Measurements from ENCODE around the gene DNAJB8.

DNAJB8 gene

DNA sequence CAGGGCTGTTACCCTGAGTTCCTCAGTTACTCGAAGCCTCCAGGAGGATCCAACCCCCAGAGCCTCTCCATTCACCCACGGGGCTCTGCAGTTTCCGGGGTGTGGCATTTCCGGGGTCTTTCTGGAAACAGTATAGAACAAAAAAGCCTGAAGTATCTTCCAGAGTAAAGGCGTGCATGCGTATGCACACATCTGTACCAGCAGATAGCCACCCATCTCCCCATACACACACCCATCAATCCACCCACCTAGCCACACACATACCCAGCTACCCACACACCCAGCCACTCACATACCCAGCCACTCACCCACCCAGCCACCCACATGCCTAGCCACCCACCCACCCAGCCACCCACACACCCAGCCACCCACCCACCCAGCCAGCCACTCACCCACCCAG, 2.9 kb upstream of the DNAJB8 start:
- DNase-seq (ENCODE audit: extremely low spot score, insufficient read length, low read depth) (no peak), FAIRE-seq (no peak)

GRCh38 chr3:128468791-128469527, 2.3 kb upstream of the DNAJB8 start:
- no peak for DNase-seq (ENCODE audit: extremely low spot score, insufficient read length, low read depth)
- no peak for FAIRE-seq

DNA sequence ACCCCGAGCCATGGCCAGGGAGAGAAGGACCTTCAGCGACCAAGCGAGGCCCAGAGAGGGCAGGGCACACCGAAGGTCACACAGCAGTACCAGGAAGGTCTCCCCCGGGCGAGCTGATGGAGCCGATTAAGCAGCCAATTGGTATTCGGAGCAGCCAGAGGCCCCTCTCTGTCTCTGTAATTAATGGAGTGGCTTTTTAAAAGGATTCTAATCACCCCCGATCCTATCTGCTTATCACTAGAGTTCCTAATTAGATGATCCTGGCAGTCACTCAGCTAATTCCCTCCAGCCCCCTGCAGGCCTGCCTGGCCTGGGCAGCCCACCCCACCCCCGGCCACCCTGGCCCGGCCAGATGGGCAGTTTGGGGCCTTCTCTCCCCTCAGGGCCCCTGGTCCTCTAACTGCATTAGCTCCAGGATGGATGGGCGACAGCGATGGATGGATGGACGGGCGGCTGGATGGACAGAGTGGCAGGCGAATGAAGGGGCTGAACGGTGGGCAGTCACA, 1.6 kb upstream of the DNAJB8 start:
- DNase-seq (ENCODE audit: extremely low spot score, insufficient read length, low read depth) (no peak), FAIRE-seq (no peak)

- no peak for DNase-seq (ENCODE audit: extremely low spot score, insufficient read length, low read depth)
- FAIRE-seq = no peak
Measured at GRCh38 chr3:128464702-128465101, 2.0 kb downstream of the DNAJB8 start.

- DNase-seq (ENCODE audit: extremely low spot score, insufficient read length, low read depth) (no peak), FAIRE-seq (no peak)
Measured at GRCh38 chr3:128464188-128464587, 2.5 kb downstream of the DNAJB8 start.

DNA sequence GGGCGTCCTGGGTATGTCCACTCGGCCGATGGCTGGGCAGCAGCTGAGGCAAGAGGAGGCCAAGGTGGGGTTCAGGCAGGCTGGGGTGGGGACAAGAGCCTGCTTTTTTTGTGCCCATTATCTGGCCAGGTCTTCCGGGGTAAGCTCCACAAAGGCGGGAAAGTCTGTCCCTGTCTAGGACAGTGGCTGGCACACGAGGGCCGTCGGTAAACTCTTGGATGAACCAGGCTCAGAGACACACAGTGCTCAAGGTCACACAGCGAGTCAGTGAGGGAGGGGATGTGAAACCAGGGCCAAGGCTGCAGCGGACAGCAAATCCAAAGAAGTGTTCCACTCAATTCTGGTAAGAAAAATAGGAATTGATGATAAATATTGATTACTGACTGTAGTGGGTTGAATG, 2.9 kb downstream of the DNAJB8 start:
- FAIRE-seq = no peak
- no peak for DNase-seq (ENCODE audit: extremely low spot score, insufficient read length, low read depth)

GRCh38 chr3:128463354-128463753, 3.3 kb downstream of the DNAJB8 start:
- DNase-seq (ENCODE audit: extremely low spot score, insufficient read length, low read depth) (no peak), FAIRE-seq (no peak)

- no peak for DNase-seq (ENCODE audit: extremely low spot score, insufficient read length, low read depth)
- FAIRE-seq = no peak
Measured at GRCh38 chr3:128462931-128463330, 3.8 kb downstream of the DNAJB8 start.

GRCh38 chr3:128462341-128462910, 4.3 kb downstream of the DNAJB8 start:
- DNase-seq (ENCODE audit: extremely low spot score, insufficient read length, low read depth) (no peak), FAIRE-seq (no peak)

GRCh38 chr3:128461731-128462130, 5.0 kb downstream of the DNAJB8 start:
- DNase-seq (ENCODE audit: extremely low spot score, insufficient read length, low read depth) (no peak), FAIRE-seq (no peak)

- FAIRE-seq = no peak
Measured at GRCh38 chr3:128459461-128459820, 7.2 kb downstream of the DNAJB8 start.

DNA sequence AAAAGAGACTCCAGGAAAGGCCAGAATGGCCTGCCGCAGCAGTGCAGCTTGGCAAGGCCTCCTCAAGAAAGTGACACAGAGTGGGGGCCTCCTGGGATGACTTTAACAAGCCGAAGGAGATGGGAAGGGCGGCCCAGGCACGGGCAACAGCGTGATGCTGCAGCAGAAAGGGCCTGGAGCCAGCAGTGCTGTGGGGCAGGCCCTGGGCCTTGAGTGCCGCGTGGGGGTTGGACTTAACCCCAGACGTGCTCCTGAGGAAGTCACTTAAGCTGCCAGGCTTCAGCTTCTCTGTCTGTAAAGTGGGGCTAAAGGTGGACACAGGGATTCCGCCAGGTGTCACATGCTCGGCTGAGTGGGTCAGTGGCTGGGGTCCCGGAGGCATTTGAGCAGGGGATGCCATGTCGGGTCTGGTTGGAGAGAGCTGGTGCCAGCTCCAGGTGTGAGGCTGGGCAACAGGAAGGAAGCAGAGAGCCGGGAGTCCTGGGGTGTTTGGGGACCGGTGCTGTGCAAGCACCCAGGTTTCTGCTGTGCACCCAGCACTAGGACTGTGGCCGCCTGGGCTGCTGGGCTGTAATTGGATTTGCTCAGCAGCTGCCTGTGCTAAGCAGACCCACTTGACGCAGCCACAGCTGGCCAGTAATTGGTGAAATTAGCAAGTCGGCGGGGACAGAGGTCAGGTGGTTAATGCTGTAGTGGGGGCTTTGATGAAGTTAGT, 7.8 kb downstream of the DNAJB8 start:
- DNase-seq (ENCODE audit: extremely low spot score, insufficient read length, low read depth) (no peak), FAIRE-seq (no peak)

More at GRCh38 chr3:128459461-128459820, 7.2 kb downstream of the DNAJB8 start:
- no peak for DNase-seq (ENCODE audit: extremely low spot score, insufficient read length, low read depth)

DNA sequence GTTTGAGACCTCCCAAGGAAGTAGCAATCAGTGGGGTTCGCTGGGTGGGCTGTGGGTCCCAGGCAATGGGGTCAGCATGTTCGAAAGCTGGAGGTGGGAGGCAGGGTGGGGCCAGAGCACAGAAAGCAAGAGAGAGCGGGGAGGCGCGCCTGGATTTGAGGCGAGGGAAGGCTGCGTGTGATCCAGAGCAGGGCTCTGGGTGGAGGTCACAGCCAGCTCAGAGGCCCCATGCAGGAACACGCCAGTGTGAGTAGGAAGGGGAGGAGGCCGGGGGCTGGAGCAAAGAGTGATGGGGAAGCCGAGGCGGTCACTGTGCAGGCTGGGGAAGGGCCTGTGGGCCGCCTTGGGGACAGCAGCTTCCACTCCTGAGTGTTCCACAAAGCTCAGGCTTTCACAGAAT, 8.8 kb downstream of the DNAJB8 start:
- DNase-seq (ENCODE audit: extremely low spot score, insufficient read length, low read depth) (no peak), FAIRE-seq (no peak)

- DNase-seq (ENCODE audit: extremely low spot score, insufficient read length, low read depth) = no peak
Measured at GRCh38 chr3:128456776-128457715, 9.6 kb downstream of the DNAJB8 start.

DNA sequence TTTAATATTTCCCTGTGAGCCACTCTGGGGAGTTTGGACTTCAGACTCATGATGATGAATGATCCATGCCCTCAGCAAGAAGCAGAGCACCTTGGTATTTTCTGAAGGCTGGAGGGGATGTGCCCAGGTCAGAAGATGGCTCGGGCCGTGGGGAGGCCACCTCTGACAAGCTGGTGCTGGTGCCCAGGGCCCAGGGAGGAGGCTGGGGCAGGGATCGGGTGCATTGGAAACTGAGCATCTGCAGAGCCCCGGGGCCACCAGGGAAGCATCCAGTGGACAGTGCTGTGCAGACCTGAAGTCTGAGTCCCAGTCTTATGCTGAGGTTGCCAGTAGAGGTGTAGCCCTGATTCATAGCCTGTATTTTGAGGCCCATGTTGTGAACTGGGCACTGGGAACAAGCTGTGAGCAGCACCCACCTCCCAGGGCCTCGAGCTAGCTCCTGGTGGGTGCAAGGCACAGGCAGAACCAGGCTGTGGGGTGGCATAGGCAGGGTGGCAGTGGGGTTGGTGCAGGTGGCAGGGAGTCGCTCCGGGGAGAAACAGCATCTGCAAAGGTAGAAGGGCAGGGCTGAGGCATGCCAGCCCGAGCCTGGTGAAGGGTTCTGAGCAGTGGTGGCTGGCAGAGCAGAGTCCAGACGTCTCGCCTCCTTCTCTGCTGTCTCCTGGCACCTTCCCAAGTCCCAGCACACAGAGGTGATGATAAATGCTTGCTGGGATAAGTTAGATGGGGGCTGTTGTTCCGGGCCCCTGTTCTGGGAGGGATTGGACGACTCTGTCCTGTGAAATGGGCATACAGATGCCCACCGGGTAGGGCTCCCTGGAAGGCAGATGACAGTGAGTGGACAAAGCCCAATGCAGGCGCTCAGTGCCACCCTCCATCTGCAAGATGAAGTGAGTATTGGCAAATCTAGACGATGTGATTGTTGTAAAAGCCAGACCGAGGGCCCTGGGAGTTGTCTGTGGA, 10.6 kb downstream of the DNAJB8 start:
- no peak for FAIRE-seq
- no peak for DNase-seq (ENCODE audit: extremely low spot score, insufficient read length, low read depth)

More at GRCh38 chr3:128456776-128457715, 9.6 kb downstream of the DNAJB8 start:
- no peak for FAIRE-seq

GRCh38 chr3:128455116-128455515, 11.6 kb downstream of the DNAJB8 start:
- no peak for FAIRE-seq
- no peak for DNase-seq (ENCODE audit: extremely low spot score, insufficient read length, low read depth)

GRCh38 chr3:128454310-128454618, 12.4 kb downstream of the DNAJB8 start:
- FAIRE-seq (no peak), DNase-seq (ENCODE audit: extremely low spot score, insufficient read length, low read depth) (no peak)

DNA sequence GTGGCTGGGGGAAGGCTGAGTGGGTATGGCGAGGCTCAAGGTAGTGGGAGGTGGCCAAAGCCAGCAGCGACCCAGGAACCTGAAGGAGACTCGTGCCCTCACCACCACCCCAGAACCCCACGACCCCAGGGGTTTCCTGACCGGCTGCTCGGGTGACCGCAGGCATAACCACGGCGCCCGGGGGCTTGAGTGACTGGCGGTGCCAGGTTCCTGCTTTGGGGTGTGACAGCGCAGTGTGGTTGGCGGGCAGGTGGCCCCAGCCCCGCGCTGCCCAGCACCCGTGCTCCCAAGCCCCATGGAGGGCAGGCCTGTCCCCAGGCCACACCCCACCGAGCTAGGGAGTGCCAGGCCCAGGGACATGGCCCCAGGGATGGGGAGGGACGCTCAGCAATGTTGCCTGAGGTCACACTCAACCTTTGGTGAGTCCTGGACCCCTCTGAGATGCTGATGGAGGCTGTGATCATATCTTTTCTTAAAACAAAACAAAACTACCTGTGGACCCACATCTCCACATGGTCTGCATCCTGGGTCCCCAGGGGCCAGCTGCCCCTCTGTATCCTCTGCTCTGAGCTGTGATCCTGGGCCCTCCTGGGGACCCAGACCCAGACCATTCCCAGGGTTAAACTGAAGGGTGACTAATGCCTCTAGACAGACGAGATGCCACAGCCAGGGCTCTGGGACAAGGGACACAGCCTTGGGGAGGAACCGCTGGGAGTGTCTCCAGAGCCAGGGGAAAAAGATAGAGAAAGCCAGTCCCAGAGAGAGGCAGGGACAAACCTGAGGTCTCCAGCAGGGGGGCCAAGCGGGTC, 13.0 kb downstream of the DNAJB8 start:
- FAIRE-seq (no peak), DNase-seq (ENCODE audit: extremely low spot score, insufficient read length, low read depth) (no peak)

Measured in GM18507 (cell line).